HG02588 (cell line): Measurements from ENCODE around the gene GPC3.

Experiments used
- ATAC-seq: cut with Tn5 transposase; IDR thresholded peaks from one replicate; pipeline ENCODE4 v1.9.1; 2021; ENCODE audit warnings: mild to moderate bottlenecking, moderate library complexity; ENCODE audit not compliant: unreplicated experiment

GPC3 gene

GRCh38 chrX:133852837-133853356 lies 132.5 kb downstream of the GPC3 start:
- ATAC-seq = no peak

- ATAC-seq = no peak
Measured at GRCh38 chrX:133852401-133852800, 133.0 kb downstream of the GPC3 start.

- no peak for ATAC-seq
Measured at GRCh38 chrX:133850399-133850798, 135.0 kb downstream of the GPC3 start.

- no peak for ATAC-seq
Measured at GRCh38 chrX:133849676-133850075, 135.7 kb downstream of the GPC3 start.

GRCh38 chrX:133847340-133847994 lies 137.9 kb downstream of the GPC3 start:
- ATAC-seq = no peak

- no peak for ATAC-seq
Measured at GRCh38 chrX:133846311-133846710, 139.1 kb downstream of the GPC3 start.

- no peak for ATAC-seq
Measured at GRCh38 chrX:133840415-133840814, 145.0 kb downstream of the GPC3 start.

GRCh38 chrX:133838761-133839676 lies 146.4 kb downstream of the GPC3 start:
- no peak for ATAC-seq

GRCh38 chrX:133837091-133837490 lies 148.3 kb downstream of the GPC3 start:
- no peak for ATAC-seq

GRCh38 chrX:133836561-133836960 lies 148.8 kb downstream of the GPC3 start:
- no peak for ATAC-seq

GRCh38 chrX:133834771-133835170 lies 150.6 kb downstream of the GPC3 start:
- ATAC-seq = no peak

- ATAC-seq = no peak
Measured at GRCh38 chrX:133819546-133819945, 165.8 kb downstream of the GPC3 start.

- no peak for ATAC-seq
Measured at GRCh38 chrX:133818019-133818418, 167.4 kb downstream of the GPC3 start.

GRCh38 chrX:133815496-133815895 lies 169.9 kb downstream of the GPC3 start:
- ATAC-seq = no peak

GRCh38 chrX:133813971-133814370 lies 171.4 kb downstream of the GPC3 start:
- ATAC-seq = no peak

GRCh38 chrX:133812402-133812801 lies 173.0 kb downstream of the GPC3 start:
- ATAC-seq = no peak

- ATAC-seq = no peak
Measured at GRCh38 chrX:133810925-133811324, 174.5 kb downstream of the GPC3 start.

- ATAC-seq = no peak
Measured at GRCh38 chrX:133804072-133804471, 181.3 kb downstream of the GPC3 start.

- ATAC-seq = no peak
Measured at GRCh38 chrX:133796282-133796681, 189.1 kb downstream of the GPC3 start.

GRCh38 chrX:133794126-133794525 lies 191.3 kb downstream of the GPC3 start:
- ATAC-seq = no peak

- ATAC-seq = no peak
Measured at GRCh38 chrX:133793626-133794025, 191.8 kb downstream of the GPC3 start.
